GM12878 (cell line): ENCODE data around the gene KDM6B. TPM values are rescaled to one million over a fixed set of nuclear protein-coding genes. Genes with fewer than 3 reads are reported as not detected.
A peak's percentile ranks its signal among the peaks of the same experiment; 100 is the strongest.

Source experiments
- ATF7 ChIP-seq: fragments of 450-650 bp; IDR thresholded peaks from 2 replicates; pipeline ENCODE4 v1.6.1; 2016; ENCODE audit warnings: low read depth, mild to moderate bottlenecking
- BMI1 ChIP-seq: fragments of 450-650 bp; IDR thresholded peaks from 2 replicates; pipeline ENCODE4 v1.6.1; 2016; ENCODE audit warnings: mild to moderate bottlenecking, moderate library complexity, borderline replicate concordance
- BRCA1 ChIP-seq: IDR thresholded peaks from 2 replicates; pipeline ENCODE4 v1.6.1; 2011; ENCODE audit warnings: low read depth, low read length, improper control_type of control experiment
- CREM ChIP-seq: IDR thresholded peaks from 2 replicates; pipeline ENCODE4 v1.6.1; 2014; ENCODE audit warnings: antibody characterized with exemption, low read depth
- EED ChIP-seq: sonication (generic); IDR thresholded peaks from 2 replicates; pipeline ENCODE4 v1.6.1; 2016; ENCODE audit warnings: antibody characterized with exemption, low read depth
- HDGF ChIP-seq: fragments of 450-650 bp; IDR thresholded peaks from 2 replicates; pipeline ENCODE4 v1.6.1; 2016; ENCODE audit warnings: antibody characterized with exemption
- HSF1 ChIP-seq: fragments of 150-350 bp; IDR thresholded peaks from 2 replicates; pipeline ENCODE4 v1.6.1; 2014; ENCODE audit warnings: mild to moderate bottlenecking, low read depth, low read length
- IKZF1 ChIP-seq: fragments of 450-650 bp; conservative IDR thresholded peaks from 2 replicates; pipeline ENCODE4 v1.6.1; 2017; ENCODE audit warnings: antibody characterized with exemption, mild to moderate bottlenecking
- MEF2A ChIP-seq: IDR thresholded peaks from 2 replicates; pipeline ENCODE4 v1.6.1; 2011; ENCODE audit warnings: low read depth, mild to moderate bottlenecking, low read length, moderate library complexity; ENCODE audit not compliant: insufficient read depth
- MTA3 ChIP-seq: IDR thresholded peaks from 2 replicates; pipeline ENCODE4 v1.6.1; 2012; ENCODE audit warnings: low read length, inconsistent platforms, borderline replicate concordance
- NBN ChIP-seq: fragments of 450-650 bp; IDR thresholded peaks from 2 replicates; pipeline ENCODE4 v1.6.1; 2016
- NKRF ChIP-seq: fragments of 450-650 bp; conservative IDR thresholded peaks from 2 replicates; pipeline ENCODE4 v1.6.1; 2017; ENCODE audit warnings: mild to moderate bottlenecking, moderate library complexity
- NR2C1 ChIP-seq: fragments of 450-650 bp; IDR thresholded peaks from 2 replicates; pipeline ENCODE4 v1.6.1; 2017; ENCODE audit warnings: antibody characterized with exemption, mild to moderate bottlenecking, moderate library complexity
- PBX3 ChIP-seq: IDR thresholded peaks from 2 replicates; pipeline ENCODE4 v1.6.1; 2011; ENCODE audit warnings: mild to moderate bottlenecking, low read depth, low read length, moderate library complexity; ENCODE audit not compliant: insufficient replicate concordance
- POU2F2 ChIP-seq: IDR thresholded peaks from 3 replicates; pipeline ENCODE4 v1.6.1; 2011; ENCODE audit warnings: low read depth, mild to moderate bottlenecking, low read length, borderline replicate concordance
- RAD21 ChIP-seq: IDR thresholded peaks from 2 replicates; pipeline ENCODE4 v1.6.1; 2011; ENCODE audit warnings: mild to moderate bottlenecking, low read depth, low read length, moderate library complexity; ENCODE audit not compliant: insufficient read depth
- RFX5 ChIP-seq: IDR thresholded peaks from 2 replicates; pipeline ENCODE4 v1.6.1; 2011; ENCODE audit warnings: low read depth, low read length, improper control_type of control experiment
- RUNX3 ChIP-seq: IDR thresholded peaks from 2 replicates; pipeline ENCODE4 v1.6.1; 2012; ENCODE audit warnings: low read length, inconsistent platforms
- SIX5 ChIP-seq: IDR thresholded peaks from 2 replicates; pipeline ENCODE4 v1.6.1; 2011; ENCODE audit warnings: mild to moderate bottlenecking, low read depth, low read length, moderate library complexity; ENCODE audit not compliant: severe bottlenecking
- SMAD1 ChIP-seq: fragments of 450-650 bp; IDR thresholded peaks from 2 replicates; pipeline ENCODE4 v1.6.1; 2018; ENCODE audit warnings: mild to moderate bottlenecking, low read depth; ENCODE audit not compliant: partially characterized antibody
- SREBF1 ChIP-seq: IDR thresholded peaks from 2 replicates; pipeline ENCODE4 v1.6.1; 2012; ENCODE audit warnings: mild to moderate bottlenecking, low read length
- SRF ChIP-seq, 2 experiments: IDR thresholded peaks; 2 replicates each; pipeline ENCODE4 v1.6.1; 2011; ENCODE audit warnings: low read depth in 2 of 2, low read length in 2 of 2, mild to moderate bottlenecking in 1 of 2, moderate library complexity in 1 of 2
- STAT1 ChIP-seq: fragments of 450-650 bp; conservative IDR thresholded peaks from 2 replicates; pipeline ENCODE4 v1.6.1; 2014; ENCODE audit warnings: antibody characterized with exemption, mild to moderate bottlenecking
- TCF7 ChIP-seq: IDR thresholded peaks from 2 replicates; pipeline ENCODE4 v1.6.1; 2014; ENCODE audit warnings: antibody characterized with exemption, borderline replicate concordance
- ZBED1 ChIP-seq: IDR thresholded peaks from 2 replicates; pipeline ENCODE4 v1.6.1; 2016; ENCODE audit warnings: borderline replicate concordance
- ZNF24 ChIP-seq: fragments of 450-650 bp; IDR thresholded peaks from 2 replicates; pipeline ENCODE4 v1.6.1; 2017; ENCODE audit warnings: antibody characterized with exemption, mild to moderate bottlenecking
- polyA plus RNA-seq, 11 experiments: library from polyadenylated mRNA; depleted of rRNA in 4 of 11; unstranded in 6 of 11; stranded (reverse) in 5 of 11; fragments of >200 nt; fragmentation: Nextera tagmentation in 4 of 11; fragmentation: Illumina TruSeq in 1 of 11; extraction: Ambion mirVana in 4 of 11; extraction: Trizol in 1 of 11; gene quantifications; 1 replicate in 1 of 11; 2 replicates in 10 of 11; pipeline versions ENCODE4 v1.2.1 to v1.2.3, GENCODE V29; 2011 to 2016; ENCODE audit warnings: inconsistent platforms in 2 of 11, missing spikeins in 2 of 11, low read depth in 1 of 11
- total RNA-seq, 4 experiments: library from RNA; depleted of rRNA in 3 of 4; stranded (reverse); fragments of >200 nt in 3 of 4; fragmentation: Illumina TruSeq in 1 of 4; extraction: Trizol in 1 of 4; gene quantifications; 2 replicates each; pipeline versions ENCODE4 v1.2.1 to v1.2.3, GENCODE V29; 2013 to 2021
- TF ChIP-seq, protein P1 (sequence below): fragments of 450-650 bp; IDR thresholded peaks from 2 replicates; pipeline ENCODE4 v1.6.1; 2017; ENCODE audit warnings: mild to moderate bottlenecking

KDM6B gene
- total and polyA plus RNA-seq, 10 of the 15 experiments (the other 5 are each of a cell fraction or from before 2014, with no cell fraction given): 0.05 to 33.5 (median 2.3) TPM

DNA sequence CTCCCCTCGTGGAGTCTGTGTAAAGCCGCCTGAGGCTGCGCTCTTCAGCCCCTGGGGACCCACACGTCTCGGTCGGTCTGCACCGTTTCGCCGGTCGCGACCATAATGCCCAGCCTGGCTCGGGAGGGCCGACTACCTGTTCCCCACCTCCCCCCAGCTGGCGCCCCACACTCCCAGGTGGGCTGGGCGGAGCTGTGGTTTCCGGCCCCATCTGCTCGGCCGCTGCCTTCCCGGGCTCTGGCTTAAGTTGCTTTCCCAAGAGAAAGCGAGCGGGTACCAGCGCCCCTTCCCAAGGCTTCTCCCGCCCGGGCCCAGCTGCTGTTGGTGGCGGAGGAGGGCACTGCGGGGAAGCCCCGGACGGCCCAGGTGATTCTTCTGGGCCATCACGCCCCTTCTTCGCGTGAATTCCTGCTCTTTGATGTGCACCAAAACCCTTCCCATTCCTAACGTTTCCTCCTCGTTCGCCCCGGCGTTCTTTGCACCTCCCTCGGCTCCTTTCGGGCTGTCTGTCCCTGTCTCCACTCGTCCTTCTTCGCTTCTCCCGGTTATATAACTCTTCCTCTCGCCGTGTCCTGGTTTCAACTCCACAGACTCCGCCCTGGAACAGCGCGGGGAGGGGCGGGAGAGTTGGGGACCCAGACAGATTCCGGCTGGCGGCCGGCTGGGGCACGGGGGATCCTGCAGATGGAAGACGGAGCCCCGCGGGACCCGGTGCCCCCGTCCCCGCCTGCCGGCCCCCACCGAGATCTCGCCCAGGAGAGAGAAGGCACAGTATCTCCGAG lies 2.0 kb downstream of the KDM6B start (continued):
- TF ChIP-seq ATF7 (no peak), MTA3 (no peak), NKRF (no peak; the same call in 1 of the 2 replicates), HDGF (no peak), PBX3 (no peak), ZBED1 (no peak), ZNF24 (no peak), STAT1 (no peak), NBN (no peak; the same call in 1 of the 2 replicates), MEF2A (no peak), IKZF1 (0 out of 2 replicates have a peak, but pooled peaks have one; percentile 8), POU2F2 (no peak), TCF7 (no peak), RUNX3 (no peak), SRF (IDR thresholded peaks at IDR 0.05; ENCODE audit: low read depth in 2 of 2, low read length in 2 of 2) (no peak), NR2C1 (no peak), SREBF1 (no peak), RFX5 (no peak), SMAD1 (no peak), BRCA1 (no peak), SIX5 (no peak), EED (peak; percentile 31), HSF1 (no peak), RAD21 (no peak), BMI1 (no peak), CREM (no peak)
- TF ChIP-seq, protein P1, sequence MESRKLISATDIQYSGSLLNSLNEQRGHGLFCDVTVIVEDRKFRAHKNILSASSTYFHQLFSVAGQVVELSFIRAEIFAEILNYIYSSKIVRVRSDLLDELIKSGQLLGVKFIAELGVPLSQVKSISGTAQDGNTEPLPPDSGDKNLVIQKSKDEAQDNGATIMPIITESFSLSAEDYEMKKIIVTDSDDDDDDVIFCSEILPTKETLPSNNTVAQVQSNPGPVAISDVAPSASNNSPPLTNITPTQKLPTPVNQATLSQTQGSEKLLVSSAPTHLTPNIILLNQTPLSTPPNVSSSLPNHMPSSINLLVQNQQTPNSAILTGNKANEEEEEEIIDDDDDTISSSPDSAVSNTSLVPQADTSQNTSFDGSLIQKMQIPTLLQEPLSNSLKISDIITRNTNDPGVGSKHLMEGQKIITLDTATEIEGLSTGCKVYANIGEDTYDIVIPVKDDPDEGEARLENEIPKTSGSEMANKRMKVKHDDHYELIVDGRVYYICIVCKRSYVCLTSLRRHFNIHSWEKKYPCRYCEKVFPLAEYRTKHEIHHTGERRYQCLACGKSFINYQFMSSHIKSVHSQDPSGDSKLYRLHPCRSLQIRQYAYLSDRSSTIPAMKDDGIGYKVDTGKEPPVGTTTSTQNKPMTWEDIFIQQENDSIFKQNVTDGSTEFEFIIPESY: no peak
